Activated CD4-positive, alpha-beta T cell treated with anti-CD3 and anti-CD28 coated beads, Interleukin-2, Interleukin-6, amounts not matched to agents 100 ng/mL and 50 ng/mL, durations not matched to agents 16 hours and 8 hours (primary cell): ENCODE measurements around the gene RPUSD1.
A peak's percentile ranks its signal among the peaks of the same experiment; 100 is the strongest.
"Not testable (repeated sequence)": the region's sequence is repeated elsewhere in the genome, so short reads cannot be mapped to it uniquely, and the experiment has no call there.

Experiments
- DNase-seq: peaks from one replicate; pipeline ENCODE4 v3.0.0-alpha.2; 2020

RPUSD1 gene

DNA sequence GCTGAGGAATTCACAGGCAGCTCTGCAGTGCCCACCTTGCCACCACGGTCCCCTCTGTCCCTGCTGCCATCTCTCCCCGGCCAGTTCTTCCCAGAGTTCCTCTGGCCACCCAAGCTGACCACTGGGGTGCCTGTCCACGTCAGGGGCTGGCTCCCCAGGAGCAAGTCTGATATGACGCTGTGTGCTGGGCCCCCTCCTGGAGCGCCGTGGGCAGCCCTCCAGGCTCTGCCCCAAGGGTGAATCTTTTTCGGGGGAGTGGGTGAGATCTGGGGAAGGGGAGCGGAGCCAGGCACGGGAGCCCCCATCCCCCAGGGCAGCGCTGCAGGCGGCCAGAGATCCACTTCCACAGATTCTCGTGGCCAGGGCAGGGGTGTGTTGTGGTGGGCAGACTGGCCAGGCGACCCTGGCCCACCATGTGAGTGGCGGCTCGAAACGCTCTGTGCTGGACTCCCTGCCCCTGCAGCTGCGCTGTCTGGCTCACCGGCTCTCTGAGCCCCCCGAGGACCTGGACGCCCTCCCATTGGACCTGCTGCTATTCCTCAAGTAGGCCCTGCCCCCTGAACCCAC is 23.9 kb downstream of the RPUSD1 start:
- no peak for DNase-seq

DNA sequence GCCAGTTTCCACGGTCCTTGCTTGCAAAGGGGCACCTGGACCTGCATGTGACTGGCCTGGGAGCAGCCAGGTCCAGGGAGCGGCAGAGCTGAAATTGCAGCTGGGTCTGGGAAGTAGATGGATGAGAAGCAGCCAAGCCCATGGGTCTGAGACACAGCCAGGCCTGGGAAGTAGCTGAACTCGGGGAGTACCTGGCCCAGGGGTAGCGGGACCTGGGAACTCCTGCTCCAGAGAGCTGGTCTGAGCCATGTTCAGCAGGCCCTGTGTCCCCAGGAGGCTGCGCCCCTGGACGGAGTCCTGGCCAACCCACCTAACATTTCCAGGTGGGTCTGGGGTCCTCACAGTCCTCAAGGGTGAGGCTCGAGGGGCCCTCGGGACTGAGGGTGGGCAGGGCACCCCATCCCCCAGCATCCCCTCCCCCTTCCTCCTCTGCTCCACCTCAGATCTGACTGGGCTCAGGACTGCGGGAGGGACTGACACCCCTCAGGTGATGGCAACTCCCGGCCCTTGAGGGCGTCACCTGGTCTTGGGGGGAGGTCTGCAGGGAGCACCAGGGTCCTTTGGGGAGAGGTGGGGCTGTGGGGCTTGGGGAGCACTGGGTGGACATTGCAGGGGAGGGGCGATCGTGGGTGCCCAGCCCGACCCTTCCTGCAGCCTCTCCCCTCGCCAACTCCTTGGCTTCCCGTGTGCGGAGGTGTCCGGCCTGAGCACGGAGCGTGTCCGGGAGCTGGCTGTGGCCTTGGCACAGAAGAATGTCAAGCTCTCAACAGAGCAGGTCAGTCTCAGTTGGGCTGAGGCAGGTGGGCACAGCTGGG is 24.6 kb downstream of the RPUSD1 start:
- no peak for DNase-seq

DNA sequence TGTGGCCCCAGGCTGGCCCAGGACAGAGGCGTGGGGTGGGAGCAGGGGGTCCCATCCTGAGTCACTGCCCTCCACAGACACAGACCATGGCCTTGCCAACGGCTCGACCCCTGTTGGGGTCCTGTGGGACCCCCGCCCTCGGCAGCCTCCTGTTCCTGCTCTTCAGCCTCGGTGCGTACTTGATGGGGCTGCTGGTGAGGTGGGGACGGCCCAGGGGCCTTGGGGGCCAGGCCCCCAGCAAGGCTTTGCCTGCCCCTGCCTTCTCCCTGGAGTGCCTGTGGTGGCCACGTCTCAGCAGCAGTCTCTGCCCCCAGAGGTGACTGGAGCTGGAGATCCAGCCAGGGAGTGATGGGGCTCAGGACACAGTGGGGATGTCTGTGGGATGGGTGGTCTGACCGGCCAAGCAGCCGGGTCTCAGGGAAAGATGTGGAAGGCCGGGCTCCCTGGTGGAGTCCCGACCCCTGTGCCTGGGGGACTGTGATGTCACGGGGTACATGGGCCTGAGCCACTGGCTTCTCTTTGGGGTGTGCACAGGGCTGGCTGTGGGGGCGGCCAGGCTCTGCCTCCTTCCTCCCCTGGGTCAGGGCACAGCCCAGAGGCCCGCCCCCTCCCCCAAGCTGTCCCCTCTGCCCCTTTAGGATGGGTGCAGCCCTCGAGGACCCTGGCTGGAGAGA is 25.4 kb downstream of the RPUSD1 start:
- DNase-seq: no peak

DNA sequence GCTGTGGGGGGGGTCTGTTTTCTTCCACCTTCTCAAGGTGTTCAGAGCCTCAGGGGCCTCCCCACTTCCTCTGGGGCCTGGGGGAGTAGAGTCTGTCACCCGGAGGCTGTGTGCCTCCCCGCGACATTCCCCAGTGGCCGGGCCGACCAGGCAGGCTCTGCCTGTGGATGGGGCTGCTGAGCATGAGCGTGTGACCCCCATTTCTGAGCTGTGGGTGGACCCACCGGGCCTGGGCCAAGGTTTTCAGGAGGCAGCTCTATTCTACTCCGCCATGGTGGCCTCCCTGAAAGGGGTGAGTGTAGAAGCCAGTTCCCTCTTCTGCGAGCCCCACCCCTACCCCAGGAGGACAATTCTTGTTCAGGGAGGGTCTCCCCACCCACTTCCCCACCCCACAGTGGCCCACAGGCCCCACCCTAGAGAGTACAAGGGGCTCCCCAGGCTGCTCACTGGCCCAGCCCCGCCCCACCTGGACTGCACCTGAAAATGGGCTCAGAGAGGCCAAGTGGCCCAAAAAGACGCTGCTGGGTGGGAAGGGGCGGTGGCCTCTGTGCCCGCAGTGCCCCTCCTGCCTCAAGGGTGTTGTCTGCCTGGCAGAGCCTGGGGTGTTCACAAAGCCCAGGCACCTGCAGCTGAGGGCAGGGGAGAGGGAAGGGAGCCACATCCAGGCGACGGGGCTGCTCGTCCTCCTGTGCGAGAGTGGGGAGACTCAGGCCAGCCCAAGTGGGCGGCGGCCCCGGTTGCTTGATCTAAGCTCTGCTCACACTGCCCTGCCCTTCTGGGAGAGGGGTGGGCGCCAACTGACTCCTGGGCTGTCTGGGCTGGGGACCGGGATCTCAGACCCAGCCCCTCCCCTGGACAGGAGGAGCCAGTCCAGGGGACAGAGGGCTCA is 26.3 kb downstream of the RPUSD1 start:
- DNase-seq: no peak

DNA sequence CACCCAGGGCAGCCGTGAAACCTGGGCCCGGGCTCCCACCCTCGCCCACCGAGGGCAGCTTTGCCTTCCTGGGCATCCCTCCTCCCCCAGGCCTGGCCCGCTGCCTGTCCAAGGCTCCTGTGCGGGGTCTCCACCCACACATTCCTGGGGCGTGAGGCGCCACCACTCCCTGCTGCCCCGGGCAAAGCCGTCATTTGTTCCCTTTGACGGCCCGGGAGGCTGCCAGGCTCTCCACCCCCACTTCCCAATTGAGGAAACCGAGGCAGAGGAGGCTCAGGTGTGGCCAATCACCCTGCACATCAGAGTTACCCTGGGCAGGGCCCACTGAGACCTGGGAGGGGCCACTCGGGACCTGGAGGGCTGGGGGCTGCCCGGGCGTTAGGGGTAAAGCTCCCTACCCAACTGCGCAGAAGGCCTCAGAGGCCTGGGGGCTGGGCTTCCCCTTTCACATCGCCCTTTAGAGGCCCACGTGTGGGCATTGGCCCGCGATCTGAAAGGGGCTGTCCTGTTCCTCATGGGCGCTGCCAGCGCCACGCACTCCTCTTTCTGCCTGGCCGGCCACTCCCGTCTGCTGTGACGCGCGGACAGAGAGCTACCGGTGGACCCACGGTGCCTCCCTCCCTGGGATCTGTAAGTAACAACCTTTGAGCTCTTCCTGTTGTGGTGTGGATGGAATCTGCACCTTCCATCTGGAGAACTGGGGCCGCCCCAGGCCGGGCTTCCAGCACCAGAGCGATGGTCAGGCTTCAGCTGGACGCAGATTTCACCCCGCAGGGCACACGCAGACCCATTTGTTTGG is 27.4 kb downstream of the RPUSD1 start, which contains the start of gene MSLN:
MSLN (plus strand) TSS at position 190 of the 799 bp plus-strand sequence. CDS start 1,947 bp downstream, outside the sequence.
- DNase-seq: no peak

DNA sequence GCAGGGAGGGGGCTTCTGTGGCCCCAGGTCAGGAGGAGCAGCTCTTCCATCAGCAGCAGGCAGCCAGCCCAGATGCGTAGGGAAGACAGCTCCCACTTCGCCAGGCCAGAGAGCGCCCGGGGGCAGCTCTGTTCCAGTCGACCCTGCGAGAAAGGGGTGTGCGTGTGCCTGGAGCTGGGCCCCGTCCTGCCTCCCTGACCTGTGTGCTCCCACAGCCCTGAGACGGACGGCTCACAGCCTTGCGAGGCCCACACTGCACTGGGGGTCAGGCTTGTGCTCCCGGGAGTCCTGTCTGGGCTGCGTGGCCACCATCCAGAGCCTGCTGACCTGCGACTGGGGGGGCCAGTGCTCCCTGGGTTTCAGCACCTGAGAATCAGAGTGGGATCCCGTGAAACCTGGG is 28.1 kb downstream of the RPUSD1 start:
- DNase-seq: no peak

DNA sequence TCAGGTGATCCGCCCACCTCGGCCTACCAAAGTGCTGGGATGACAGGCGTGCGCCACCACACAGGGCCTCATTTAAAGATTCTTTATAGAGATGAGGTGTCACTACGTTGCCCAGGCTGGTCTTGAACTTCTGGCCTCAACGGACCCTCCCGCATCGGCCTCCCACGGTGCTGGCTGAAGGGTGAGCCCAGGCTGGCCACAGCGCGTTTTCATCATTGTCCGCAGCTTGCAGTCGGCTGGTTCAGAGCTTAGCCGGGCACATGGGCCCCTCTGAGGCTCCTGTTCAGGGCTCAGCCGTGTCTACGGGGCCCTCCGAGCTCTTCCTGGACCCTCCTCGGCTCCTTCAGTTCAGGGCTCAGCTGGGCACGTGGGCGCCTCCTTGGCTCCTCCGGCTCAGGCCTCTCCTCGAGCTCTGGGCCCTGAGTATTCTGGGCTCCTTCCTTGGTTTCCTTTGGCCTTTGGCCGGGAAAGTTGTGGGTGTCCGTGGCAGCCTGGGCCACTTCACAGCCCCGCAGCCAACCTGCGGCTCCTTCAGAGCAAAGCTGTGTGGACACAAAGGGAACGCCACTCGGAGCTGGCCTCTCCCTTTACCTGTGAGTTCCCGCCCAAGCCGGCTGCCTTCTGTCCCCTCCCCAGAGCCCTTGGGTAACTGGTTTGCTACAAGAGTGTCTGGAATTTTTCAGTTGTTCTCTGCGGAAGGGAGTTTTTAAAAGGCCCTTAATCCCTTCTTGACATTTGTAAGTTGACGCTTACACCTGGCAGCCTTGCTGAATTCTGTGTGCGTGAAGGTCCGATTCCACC is 28.9 kb downstream of the RPUSD1 start:
- DNase-seq: no peak

DNA sequence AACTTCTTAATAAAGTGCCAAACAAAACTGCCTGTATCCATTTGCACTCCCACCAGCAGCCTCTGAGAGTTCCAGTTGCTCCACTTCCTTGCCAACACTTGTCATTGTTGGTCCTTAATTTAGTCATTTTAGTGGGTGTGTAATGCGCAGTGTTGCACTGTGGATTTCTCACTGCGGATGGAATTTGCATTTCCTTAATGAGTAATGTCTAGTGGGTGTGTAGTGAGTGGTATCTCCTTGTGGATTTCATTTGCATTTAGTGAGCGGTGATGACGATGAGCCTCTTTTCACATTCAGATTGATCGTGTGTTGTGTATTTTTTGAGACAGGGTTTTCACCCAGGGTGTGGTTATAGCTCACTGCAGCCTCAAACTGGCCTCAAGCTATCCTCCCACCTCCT is 31.8 kb downstream of the RPUSD1 start:
- DNase-seq: no peak

DNA sequence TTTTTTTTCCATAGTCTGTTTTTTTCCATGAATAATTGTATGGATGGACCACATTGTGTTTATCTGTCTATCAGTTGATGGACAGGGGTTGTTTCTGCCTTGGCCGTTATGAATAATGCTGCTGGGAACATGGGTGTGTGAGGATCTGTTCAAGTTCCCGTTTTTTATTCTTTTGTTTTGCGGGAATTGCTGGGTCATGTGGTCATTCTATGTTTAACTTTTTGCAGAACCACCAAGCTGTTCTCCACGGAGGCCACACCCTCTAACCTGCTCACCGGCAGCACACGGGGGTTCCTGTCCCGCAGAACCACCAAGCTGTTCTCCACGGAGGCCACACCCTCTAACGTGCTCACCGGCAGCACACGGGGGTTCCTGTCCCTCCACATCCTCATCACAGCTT is 33.5 kb downstream of the RPUSD1 start:
- no peak for DNase-seq

DNA sequence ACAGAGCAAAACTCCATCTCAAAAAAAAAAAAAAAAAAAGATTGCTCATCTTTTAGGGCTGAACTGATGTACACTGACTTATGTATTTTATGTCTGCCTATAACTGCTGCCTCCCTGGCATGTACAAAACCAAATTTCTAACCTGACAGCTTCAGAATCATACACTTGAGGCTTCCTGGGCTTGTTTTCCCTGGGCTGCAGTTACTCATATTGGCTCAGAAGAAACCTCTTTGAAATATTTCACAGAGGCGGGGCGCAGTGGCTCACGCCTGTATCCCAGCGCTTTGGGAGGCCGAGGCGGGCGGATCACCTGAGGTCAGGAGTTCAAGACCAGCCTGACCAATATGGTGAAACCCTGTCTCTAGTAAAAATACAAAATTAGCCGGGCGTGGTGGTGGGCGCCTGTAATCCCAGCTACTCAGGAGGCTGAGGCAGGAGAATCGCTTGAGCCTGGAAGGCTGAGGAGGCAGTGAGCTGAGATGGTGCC is 34.0 kb downstream of the RPUSD1 start:
- not testable (repeated sequence) for DNase-seq

DNA sequence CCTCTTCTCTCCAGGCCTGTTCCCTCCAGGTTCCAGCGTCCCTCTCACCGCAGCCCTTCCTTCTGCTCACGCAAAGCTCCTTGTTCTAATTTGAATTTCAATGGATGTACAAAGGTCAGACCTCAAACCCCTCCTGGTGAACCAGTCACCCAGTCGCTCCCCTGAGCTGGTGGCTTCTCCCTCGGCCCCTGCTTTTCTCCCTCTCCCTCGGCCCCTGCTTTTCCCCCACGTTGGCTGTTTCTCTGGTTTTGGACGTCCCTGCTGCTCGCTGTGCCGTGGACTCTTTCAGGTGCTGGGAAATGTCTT is 36.2 kb downstream of the RPUSD1 start:
- DNase-seq: no peak

DNA sequence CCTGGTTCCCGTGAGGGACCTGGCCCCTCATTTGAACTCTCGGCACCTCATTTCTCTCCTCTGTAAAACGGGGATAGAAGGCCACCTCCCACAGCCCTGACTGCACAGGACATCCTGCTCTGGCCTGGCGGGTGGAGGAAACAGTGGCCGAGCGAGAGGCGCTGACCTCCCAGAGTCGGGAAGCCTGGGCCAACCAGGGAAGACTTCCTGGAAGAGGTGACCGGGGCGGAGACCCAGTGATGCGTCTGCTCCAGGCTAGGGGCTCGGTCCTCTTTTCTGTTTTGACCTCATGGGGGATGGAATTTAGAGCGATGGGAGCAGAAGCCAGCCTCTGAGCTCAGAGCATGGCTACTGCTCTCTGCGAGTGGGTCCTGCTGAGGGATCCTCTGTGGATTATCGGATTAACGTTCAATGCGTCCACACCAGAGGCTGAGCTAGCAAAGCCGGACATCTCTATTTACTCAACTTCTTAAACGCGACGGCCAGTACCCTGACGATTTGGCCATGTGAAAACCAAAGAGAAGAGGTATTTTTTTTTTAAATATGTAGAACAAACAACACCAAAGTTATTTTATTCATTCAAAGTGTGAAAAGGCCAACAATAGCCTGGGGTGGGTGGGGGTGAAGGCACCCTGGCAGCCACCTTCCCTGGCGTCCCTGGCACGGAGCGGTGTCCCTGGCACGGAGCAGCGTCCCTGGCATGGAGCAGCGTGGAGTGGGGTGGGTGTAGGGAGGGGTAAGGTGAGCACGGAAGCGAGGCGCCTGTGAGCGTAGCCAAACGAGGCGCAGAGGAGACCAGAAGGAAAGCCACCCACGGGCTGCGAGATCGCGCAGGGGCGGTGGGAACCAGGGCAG is 36.8 kb downstream of the RPUSD1 start:
- DNase-seq: no peak

DNA sequence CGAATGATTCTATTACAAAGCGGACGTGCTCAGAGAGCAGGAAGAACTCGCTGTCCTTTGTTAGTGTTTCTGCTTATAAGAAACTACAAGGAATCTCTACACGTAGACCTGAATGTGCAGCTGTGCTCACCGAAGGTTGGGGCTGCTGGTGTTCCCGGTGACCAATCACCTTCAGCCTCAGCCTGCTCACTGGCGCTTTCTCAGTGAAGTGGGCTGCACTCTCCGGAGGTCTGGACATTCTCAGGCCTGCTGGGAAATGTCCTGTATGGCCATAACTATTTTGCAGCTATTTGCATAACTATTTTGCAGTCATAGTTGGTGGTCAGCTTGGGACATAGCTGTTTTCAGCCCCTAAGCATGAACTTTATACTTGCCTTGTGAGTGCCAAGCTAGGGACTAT is 37.7 kb downstream of the RPUSD1 start:
- DNase-seq: no peak

DNA sequence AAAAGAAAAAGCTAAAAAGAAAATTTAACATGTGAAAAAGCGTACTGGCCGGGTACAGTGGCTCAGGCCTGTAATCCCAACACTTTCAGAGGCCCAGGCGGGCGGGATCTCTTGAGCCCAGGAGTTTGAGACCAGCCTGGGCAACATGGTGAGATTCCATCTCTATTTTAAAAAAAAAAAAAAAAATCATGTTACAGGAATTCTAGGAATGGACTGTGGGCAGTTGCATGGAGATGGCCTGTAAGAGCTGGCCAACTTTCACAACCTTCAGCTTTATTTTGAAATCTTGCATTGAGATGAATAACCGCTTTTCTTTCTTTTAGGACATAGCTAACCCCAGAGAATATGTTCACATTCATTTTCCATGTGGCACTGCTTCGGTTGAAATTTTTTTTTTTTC is 39.2 kb downstream of the RPUSD1 start:
- no peak for DNase-seq

DNA sequence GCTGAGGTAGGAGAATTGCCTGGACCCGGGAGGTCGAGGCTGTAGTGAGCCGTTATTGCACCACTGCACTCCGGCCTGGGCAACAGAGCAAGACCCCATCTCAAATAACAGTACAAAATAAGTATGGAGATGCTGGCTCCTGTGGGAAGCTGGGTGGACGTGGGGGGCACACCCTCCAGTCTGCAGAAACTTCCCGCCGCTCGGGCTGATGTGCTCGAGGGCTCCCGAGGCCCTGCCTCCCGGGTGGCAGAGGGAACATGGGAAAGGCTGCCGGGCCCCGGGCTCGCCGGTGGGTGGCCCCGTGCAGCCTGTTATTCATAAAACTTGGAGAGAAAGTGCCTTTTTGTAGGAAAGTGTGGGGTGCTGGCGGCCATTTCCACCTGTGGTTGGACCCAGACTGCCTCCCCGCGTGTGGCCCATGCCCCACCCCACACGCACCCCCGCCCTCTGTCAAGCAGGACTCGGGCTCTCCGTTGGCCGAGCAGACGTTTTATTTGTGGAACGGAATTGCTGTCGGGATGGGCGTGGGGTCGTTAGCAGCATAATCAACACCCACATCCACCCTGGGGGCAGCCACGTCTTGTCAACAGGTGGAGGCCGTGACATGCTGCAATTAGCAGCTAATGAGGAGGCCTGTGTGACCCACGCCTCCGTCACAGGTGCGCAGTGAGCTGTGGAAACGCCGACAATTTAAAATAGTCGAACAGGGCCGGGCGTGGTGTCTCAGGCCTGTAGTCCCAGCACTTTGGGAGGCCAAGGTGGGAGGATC is 40.0 kb downstream of the RPUSD1 start:
- DNase-seq: no peak

DNA sequence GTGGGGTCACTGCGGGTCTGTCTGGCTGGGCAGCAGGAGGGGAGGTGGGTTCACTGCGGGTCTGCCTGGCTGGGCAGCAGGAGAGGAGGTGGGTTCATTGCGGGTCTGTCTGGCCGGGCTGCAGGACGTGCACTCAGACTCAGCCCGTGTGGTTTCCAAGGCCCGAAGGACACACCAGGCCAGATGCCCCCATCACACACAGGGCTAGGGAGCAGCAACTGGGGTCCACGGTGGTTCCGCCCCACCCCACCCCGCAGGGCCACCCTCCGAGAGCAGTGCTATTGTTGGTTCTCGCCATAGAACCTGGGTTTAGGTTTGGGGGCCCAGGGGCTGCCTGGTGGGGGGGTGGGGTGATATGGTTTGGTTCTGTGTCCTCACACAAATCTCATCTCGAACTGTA is 41.5 kb downstream of the RPUSD1 start:
- DNase-seq: no peak

DNA sequence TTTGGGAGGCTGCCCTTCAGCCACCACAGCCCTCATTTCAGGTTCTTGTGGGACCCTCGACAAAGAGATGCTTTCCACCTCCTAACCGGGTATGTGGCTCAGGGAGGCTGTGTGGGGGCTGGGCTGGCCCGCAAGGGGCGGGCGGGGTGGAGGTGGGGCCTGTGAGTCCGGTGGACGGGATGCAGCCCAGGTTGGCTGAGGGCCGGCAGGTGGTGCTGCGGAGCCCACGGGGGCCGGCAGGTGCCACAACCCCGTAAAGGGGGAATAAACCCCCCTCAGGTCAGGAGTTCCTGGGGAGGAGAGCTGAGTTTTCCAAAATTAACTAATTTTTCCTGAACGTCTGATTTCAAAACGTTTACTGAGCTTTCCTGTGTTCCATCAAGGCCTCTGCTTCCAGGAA is 42.4 kb downstream of the RPUSD1 start:
- peak; percentile 40 for DNase-seq

DNA sequence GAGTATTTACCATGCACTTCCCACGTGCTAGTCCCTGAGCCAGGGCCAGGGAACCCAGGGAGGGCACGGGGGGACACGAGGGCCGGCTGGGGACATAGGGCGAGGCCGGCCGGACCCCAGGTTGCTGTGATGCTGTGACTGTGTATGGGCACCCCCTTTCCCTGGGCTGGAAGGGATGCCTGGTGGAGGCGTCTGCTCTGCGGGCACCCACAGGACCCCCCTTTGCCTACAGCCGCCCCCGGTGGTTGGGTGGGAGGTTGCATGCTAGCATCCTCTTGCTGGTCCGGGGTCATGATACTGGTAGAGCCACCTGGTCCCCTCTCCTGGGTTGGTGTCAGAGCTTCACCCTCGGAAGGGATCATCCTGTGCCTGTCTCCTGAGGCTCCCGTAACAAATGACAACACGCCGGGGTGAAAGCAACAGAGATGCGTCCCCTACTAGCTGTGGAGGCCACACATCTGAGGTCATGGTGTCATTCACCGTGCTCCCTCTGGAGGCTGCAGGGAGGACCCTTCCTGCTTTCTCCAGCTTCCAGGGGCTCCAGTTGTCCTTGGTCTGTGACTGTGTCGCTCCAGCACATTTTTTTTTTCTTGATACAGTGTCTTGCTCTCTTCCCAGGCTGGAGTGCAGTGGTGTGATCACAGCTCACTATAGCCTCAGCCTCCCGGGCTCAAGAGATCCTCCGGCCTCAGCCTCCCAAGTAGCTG is 44.2 kb downstream of the RPUSD1 start:
- DNase-seq: no peak

DNA sequence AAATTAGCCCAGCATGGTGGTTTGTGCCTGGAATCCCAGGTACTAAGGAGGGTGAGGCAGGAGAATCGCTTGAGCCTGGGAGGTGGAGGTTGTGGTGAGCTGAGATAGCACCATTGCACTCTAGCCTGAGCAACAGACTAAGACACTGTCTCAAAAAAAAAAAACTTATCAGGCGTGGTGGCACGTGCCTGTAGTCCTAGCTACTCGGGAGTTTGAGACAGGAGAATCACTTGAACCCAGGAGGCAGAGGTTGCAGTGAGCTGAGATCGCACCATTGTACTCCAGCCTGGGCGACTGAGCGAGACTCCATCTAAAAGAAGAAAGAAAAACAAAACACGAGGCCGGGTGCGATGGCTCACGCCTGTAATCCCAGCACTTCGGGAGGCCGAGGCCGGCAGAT is 45.3 kb downstream of the RPUSD1 start:
- not testable (repeated sequence) for DNase-seq
